GM18951 (cell line): ENCODE results near the gene FNBP1L.

ENCODE experiments used
- POLR2A ChIP-seq: IDR thresholded peaks from 4 replicates; pipeline ENCODE4 v1.6.1; 2011; ENCODE audit warnings: mild to moderate bottlenecking; ENCODE audit not compliant: insufficient read length, insufficient read depth; ENCODE audit errors: extremely low read depth
- in situ Hi-C: fragments of 300-500 bp; cut with MboI; formaldehyde crosslinking; loops from one replicate; pipeline ENCODE4 v1.12.0; 2022; ENCODE audit warnings: low sequenced_read_pairs, mixed read lengths, inconsistent platforms; ENCODE audit not compliant: unreplicated experiment

FNBP1L gene

DNA sequence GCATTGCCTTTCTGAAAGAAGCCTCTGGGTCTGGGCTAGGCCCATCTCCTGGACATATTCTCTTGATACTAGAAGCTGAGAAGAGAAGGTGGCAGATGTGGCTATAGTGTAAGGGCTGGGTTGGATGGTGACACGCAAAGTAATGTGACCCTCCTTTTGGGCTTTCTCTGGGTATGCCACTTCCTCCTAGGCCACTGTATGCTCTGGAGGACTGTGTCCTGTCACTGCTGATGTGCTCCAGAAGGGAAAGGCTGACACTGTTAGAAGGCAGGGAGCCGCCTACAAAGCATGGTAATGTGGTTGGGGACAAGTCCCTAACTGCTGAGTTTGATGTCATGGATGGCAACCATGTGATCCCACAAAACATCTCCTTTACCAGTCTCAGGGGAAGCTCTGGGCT lies 121.6 kb downstream of the FNBP1L start:
- in situ Hi-C loops = no loop called here
- no peak for TF ChIP-seq POLR2A

DNA sequence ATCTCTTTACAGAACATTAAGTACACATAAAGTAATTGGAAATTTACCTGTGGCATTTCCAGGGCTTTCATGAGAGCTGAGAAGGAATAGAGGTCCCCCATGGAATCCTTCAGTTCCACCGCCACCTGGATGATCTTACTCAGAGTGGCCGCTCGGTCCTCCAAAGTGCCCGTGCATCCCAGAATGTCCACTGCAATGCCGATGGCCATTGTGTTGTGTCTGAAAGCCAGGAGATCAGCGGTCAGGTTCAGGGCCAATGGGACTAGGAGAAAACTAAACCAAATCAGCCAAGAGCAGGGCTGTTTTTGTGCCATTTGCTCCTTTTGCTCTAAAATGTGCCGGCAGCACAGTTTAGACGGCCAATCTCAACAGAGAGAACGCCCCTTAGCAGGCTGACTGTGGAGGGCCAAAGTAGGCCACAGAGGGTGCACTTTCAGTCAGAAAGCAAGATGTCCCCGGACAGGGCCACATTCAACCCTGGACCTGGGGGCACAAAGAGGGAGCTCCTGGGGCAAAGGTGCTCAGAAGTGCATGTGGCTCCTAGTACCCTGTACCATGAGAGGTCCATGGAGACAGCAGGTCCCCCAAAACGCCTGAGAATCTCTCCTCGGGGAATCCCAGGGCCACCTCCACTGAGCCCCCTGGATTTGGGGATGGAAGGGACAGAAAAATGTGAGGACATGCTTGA lies 123.8 kb downstream of the FNBP1L start:
- in situ Hi-C loops = no loop called here
- no peak for TF ChIP-seq POLR2A

GRCh38 chr1:93573940-93574469 lies 126.1 kb downstream of the FNBP1L start:
- TF ChIP-seq POLR2A = no peak
- in situ Hi-C loops = no loop called here

- in situ Hi-C loops = no loop called here
- TF ChIP-seq POLR2A = no peak
These were observed 126.6 kb downstream of the FNBP1L start for GRCh38 chr1:93574511-93574910.

DNA sequence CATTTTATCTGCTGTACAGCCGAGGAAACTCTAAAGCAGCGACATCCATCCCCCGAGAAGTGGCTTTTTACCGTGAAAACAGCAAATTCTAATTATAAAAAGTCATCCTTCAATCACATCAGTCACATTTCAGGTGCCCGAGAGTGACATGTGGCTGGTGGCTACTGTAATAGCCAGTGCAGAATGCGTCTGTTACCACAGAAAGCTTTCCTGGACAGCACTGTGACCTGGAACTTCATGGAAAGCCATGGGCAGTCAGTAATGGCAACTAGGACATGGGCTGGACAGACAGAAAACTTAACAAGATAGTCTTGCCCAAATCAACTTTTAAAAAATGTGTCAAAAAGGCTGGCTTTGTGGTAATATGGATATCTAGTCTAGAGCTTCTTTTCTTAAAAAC lies 127.1 kb downstream of the FNBP1L start:
- in situ Hi-C loops = no loop called here
- no peak for TF ChIP-seq POLR2A

GRCh38 chr1:93575621-93576284 lies 127.8 kb downstream of the FNBP1L start:
- in situ Hi-C loops = no loop called here
- TF ChIP-seq POLR2A = no peak

DNA sequence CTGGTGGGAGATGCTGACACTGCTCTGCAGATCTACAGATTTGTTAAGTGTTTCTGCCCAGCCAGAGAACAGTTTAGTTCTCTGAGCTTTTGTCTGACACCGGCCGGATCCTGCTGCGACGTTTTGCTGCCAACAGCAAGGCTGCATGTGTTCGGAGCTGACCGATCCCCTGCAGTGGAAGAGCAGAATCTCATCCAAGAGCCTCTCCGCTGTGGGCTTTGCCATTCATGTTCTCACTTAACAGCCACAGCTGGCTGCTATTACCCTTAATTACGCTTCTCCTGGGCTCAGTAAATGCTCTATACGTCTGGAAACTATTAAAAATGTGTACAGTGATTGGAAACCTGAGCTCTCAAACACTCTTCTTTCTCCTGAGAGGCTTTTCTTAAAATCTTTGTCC lies 128.4 kb downstream of the FNBP1L start:
- TF ChIP-seq POLR2A = no peak
- in situ Hi-C loops = no loop called here

DNA sequence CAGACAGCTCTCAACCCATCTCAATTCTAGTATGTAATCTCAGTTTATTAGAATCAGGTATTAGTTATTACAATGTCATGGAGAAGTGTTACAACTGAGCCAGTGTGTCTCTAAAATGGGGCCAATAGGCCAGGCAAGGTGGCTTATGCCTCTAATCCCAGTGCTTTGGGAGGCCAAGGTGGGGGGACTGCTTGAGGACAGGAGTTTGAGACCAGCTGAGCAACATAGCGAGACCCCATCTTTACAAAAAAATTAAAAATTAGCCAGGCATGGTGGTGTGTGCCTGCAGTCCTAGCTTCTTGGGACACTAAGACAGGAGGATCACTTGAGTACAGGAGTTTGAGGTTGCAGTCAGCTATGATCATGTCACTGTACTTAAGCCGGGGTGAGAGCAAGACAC lies 128.8 kb downstream of the FNBP1L start:
- no peak for TF ChIP-seq POLR2A
- in situ Hi-C loops = no loop called here

DNA sequence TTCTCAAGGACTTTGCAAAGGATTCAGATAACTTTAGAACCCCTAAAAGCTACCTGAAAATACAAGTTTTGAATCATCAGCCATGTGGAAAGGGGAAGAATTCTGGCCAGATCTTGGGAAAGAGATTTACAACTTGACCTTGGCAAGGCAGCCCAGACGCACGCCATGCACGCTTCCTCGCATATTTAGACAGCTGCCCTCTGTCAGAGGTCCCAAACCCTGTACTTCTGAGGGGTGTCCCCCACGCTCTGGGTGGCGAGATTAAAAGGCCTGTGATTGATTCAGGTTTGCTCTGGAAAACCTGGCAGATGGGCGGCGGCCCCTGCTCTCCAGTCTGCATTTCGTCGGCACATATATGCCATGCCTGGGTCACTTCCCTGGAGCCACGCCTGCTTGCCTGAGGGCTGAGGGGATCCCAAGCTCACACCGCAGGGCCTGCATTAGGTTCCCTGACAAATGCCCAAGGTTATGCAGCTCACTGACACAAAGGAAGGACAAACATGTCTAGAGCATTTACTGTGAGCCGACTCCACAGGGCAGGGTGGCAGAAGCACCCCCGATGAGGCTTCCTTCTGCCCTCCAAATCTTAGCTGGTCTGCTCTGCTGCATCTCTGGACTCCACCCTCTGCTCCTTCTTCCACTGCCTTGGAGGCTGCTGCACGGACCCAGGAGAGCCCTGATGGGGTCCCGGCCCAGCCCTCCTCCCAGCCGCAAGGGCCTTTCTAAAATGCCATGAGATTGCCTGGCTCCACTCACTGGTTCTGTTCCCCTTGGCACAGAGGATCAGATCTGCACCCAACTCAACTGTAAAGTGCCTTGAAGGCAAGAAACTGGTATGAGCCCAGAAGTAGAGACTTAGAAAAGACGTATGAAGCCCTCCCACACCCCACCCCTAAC lies 129.9 kb downstream of the FNBP1L start:
- TF ChIP-seq POLR2A = no peak
- in situ Hi-C loops = no loop called here

DNA sequence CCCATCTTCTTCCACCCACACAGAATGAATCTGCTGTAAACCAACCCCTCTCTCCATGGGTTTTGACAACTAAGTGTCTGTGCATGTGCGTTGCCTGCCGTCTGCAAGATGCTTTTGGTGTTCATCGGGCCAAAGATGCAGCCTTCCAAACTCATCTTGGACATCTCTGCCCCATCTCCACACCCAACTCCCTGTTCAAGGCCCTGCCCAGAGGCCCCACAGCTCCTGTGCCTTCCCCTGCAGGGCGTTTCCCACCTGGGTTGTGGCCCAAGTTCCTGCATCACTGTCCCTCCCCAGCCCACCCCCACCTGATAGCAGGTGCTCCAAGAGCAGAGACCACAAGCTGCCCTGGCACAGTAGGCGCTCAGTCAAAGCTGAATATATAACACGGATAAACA lies 130.5 kb downstream of the FNBP1L start:
- in situ Hi-C loops = no loop called here

GRCh38 chr1:93578911-93579825 lies 131.2 kb downstream of the FNBP1L start:
- no peak for TF ChIP-seq POLR2A
- in situ Hi-C loops = no loop called here

More for the DNA sequence above, 130.5 kb downstream of the FNBP1L start:
- no peak for TF ChIP-seq POLR2A

DNA sequence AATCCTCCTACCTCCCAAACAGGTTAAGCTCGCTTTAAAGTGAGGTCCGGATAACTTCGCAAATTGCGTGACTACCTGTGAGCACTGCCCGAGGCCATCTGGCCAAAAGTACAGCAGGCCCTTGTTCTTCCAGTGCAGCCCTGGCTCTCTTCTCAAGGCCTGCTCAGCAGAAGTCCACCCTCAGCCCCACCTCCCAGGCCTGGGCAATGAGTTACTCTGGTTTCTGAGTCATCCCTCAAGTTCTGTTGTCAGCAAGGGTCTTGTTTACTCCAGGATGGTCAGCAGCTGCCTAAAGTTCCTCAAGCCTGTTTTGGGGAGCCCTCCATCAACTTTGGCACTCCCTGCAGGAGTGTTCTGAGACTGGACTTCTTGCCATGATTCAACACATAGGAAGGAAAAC lies 132.0 kb downstream of the FNBP1L start:
- in situ Hi-C loops = no loop called here
- TF ChIP-seq POLR2A = no peak
